Upper lobe of right lung (tissue), 1 donor: ENCODE measurements around the gene ALKBH1. TPM values are rescaled to one million over a fixed set of nuclear protein-coding genes. Genes with fewer than 3 reads are reported as not detected.
A peak's percentile ranks its signal among the peaks of the same experiment; 100 is the strongest.
"Not testable (repeated sequence)": the region's sequence is repeated elsewhere in the genome, so short reads cannot be mapped to it uniquely, and the experiment has no call there.

ENCODE experiments used
- ATAC-seq: fragments of 200-7000 bp; cut with Tn5 transposase; one replicate; pipeline ENCODE4 v1.9.1; 2020; ENCODE audit warnings: mild to moderate bottlenecking, moderate library complexity
- DNase-seq: peaks from one replicate; pipeline ENCODE4 v3.0.0-alpha.2; 2020
- H3K27ac ChIP-seq: fragments of 200-600 bp; one replicate; pipeline ENCODE4 v1.8.0; 2022
- H3K27me3 ChIP-seq: fragments of 200-600 bp; one replicate; pipeline ENCODE4 v1.8.0; 2022; ENCODE audit warnings: mild to moderate bottlenecking
- H3K36me3 ChIP-seq: fragments of 200-600 bp; one replicate; pipeline ENCODE4 v1.8.0; 2022
- H3K4me1 ChIP-seq: fragments of 200-600 bp; one replicate; pipeline ENCODE4 v1.8.0; 2022
- H3K4me3 ChIP-seq: fragments of 200-600 bp; one replicate; pipeline ENCODE4 v1.8.0; 2022; ENCODE audit warnings: mild to moderate bottlenecking
- H3K9me3 ChIP-seq: fragments of 200-600 bp; one replicate; pipeline ENCODE4 v1.8.0; 2022
- CTCF ChIP-seq: fragments of 200-600 bp; IDR thresholded peaks from one replicate; pipeline ENCODE4 v1.8.0; 2022; ENCODE audit warnings: antibody characterized with exemption
- intact Hi-C: fragments of 100-400 bp; cut with DNase I; formaldehyde crosslinking; loops from one replicate; pipeline ENCODE4 v1.11.0; 2022
- long read RNA-seq: library from polyadenylated mRNA; unstranded; transcript quantifications from one replicate; pipeline ENCODE4 v2.0.0, GENCODE V29; 2021
- total RNA-seq: library from RNA; stranded (reverse); fragmentation: NEBNext Ultra II Directional; extraction: Animal tissue kit (Norgen Biotek cat#: 25700); gene quantifications from one replicate; pipeline ENCODE4 v1.2.1, GENCODE V29; 2021
- donor health status: DM: no; HTN: yes; CAD: no; lungs with severe emphysema.

ALKBH1 gene
- 11.6 TPM for total RNA-seq
- long read RNA-seq, transcript ALKBH1-201 (6 exons, 2,594 nt), result major isoform, 5 of 8 reads
- long read RNA-seq, partial matches to known transcripts, result 1 of 8 reads
- long read RNA-seq, other reads (novel, unspliced or antisense), result 1 of 8 reads

GRCh38 chr14:77707724-77708408 lies at the start of gene ALKBH1, which contains the start of gene SLIRP:
Gene ALKBH1, minus strand, starts transcription at chr14:77708023. Its CDS starts 19 bp downstream, at chr14:77708004.
Gene SLIRP, plus strand, starts transcription at chr14:77708103. Its CDS starts 9 bp downstream, at chr14:77708112.
- Histone ChIP-seq H3K36me3 (peaks cover 47% of the 10 kb centered on the region), H3K27me3 (no peaks in the 10 kb centered on the region), H3K4me1 (peaks cover 23% of the 10 kb centered on the region), H3K27ac (peak within 1 kb of the TSS; percentile 74), H3K4me3 (peak within 1 kb of the TSS; percentile 91), H3K9me3 (no peaks in the 10 kb centered on the region)
- no peak for TF ChIP-seq CTCF
- peak; percentile 99 for ATAC-seq
- intact Hi-C loops, result no loop called here
- DNase-seq, result peak; percentile 91

GRCh38 chr14:77752799-77753516 lies 45.1 kb upstream of the ALKBH1 start:
- no peak for ATAC-seq
- intact Hi-C loops, result no loop called here

GRCh38 chr14:77752266-77752665 lies 44.4 kb upstream of the ALKBH1 start:
- no peak overlapping the region for H3K4me3 ChIP-seq
- no peaks in the 10 kb centered on the region for H3K4me1 ChIP-seq
- no peak for TF ChIP-seq CTCF
- DNase-seq (no peak), ATAC-seq (no peak)
- intact Hi-C loops, result no loop called here
- no peak overlapping the region for H3K27ac ChIP-seq
- H3K27me3 ChIP-seq, result no peaks in the 10 kb centered on the region
- H3K36me3 ChIP-seq, result peaks cover 74% of the 10 kb centered on the region
- H3K9me3 ChIP-seq, result no peaks in the 10 kb centered on the region

More at GRCh38 chr14:77752799-77753516, 45.1 kb upstream of the ALKBH1 start:
- no peaks in the 10 kb centered on the region for H3K27me3 ChIP-seq
- H3K4me1 ChIP-seq, result no peaks in the 10 kb centered on the region
- H3K36me3 ChIP-seq, result peaks cover 69% of the 10 kb centered on the region
- H3K9me3 ChIP-seq, result no peaks in the 10 kb centered on the region
- no peak for TF ChIP-seq CTCF
- no peak for DNase-seq
- H3K27ac ChIP-seq, result no peak overlapping the region
- no peak overlapping the region for H3K4me3 ChIP-seq

GRCh38 chr14:77747425-77747824 lies 39.6 kb upstream of the ALKBH1 start:
- H3K4me1 ChIP-seq, ATAC-seq, H3K4me3 ChIP-seq, DNase-seq, intact Hi-C loops, H3K27me3 ChIP-seq, H3K9me3 ChIP-seq, H3K27ac ChIP-seq: not testable (repeated sequence)
- H3K36me3 ChIP-seq, result peaks cover 82% of the 10 kb centered on the region

GRCh38 chr14:77746064-77746702 lies 38.4 kb upstream of the ALKBH1 start:
- no peak for TF ChIP-seq CTCF
- no peak for DNase-seq
- Histone ChIP-seq H3K36me3 (peaks cover 83% of the 10 kb centered on the region), H3K4me3 (no peak overlapping the region), H3K4me1 (no peaks in the 10 kb centered on the region), H3K27ac (no peak overlapping the region), H3K9me3 (no peaks in the 10 kb centered on the region), H3K27me3 (no peaks in the 10 kb centered on the region)
- intact Hi-C loops, result no loop called here
- ATAC-seq, result no peak
